ENCODE results near the gene UBTD2. TPM values are rescaled to one million over a fixed set of nuclear protein-coding genes. Genes with fewer than 3 reads are reported as not detected.

Gene UBTD2
- total RNA-seq, 2 donors from 2014 or later: 30.4 to 30.5 TPM

GRCh38 chr5:172182291-172182690 lies 101.3 kb downstream of the UBTD2 start:
- Mint-ChIP-seq H3K4me1 (peaks cover 18% of the 10 kb centered on the region), H3K36me3 (ENCODE audit: low read depth) (peaks cover 8% of the 10 kb centered on the region), H3K4me3 (no peak overlapping the region), H3K27ac (no peak overlapping the region), H3K9me3 (no peaks in the 10 kb centered on the region), H3K27me3 (ENCODE audit: insufficient read depth) (peaks cover 8% of the 10 kb centered on the region)
- TF ChIP-seq CTCF (conservative IDR thresholded peaks at IDR 0.05): no peak
- H3K9ac ChIP-seq (ENCODE audit: extremely low read depth, low read length, poor library complexity, severe bottlenecking): no peak overlapping the region
- H3K9me3 ChIP-seq (ENCODE audit: control insufficient read depth, low read length): peaks cover 5% of the 10 kb centered on the region
- 84 to 93% methylated on average over 4 to 6 of the region's 6 CpGs for WGBS, 2 experiments (ENCODE audit: insufficient coverage in 1 of 2, insufficient read length in 1 of 2)
- H3K4me3 ChIP-seq (ENCODE audit: low read length): no peak overlapping the region
- peaks cover 7% of the 10 kb centered on the region for H3K4me1 ChIP-seq (ENCODE audit: control insufficient read depth, insufficient read depth, low read length)
- H3K27me3 ChIP-seq (ENCODE audit: control insufficient read depth, insufficient read depth, low read length, poor library complexity, severe bottlenecking): no peaks in the 10 kb centered on the region
- no peak for DNase-seq
- H3K36me3 ChIP-seq (ENCODE audit: control insufficient read depth, insufficient read depth, low read length): no peaks in the 10 kb centered on the region
- no peak overlapping the region for H3K27ac ChIP-seq (ENCODE audit: low read depth, low read length)

DNA sequence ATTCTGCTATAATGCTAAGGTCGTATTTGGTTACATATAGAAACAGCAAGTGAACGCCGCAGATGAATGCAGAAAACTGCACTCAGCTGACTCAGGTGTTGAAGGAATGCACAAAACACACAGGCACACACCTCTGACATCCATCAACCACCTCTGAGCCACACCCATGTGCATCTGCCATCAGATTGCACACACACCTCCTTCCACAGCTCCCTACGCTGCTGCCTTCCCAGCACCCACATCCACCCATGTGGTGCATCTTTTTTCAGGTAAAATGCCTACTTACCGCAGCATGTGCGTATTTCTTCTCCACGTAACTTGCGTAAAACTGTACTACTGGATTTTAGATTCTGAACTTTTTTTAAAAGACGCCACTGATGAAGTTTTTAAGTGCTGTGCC lies 102.6 kb downstream of the UBTD2 start:
- TF ChIP-seq CTCF (conservative IDR thresholded peaks at IDR 0.05): no peak
- H3K36me3 Mint-ChIP-seq (ENCODE audit: low read depth): peaks cover 8% of the 10 kb centered on the region
- H3K4me1 Mint-ChIP-seq: peaks cover 9% of the 10 kb centered on the region
- no peak for DNase-seq
- H3K9me3 ChIP-seq (ENCODE audit: control insufficient read depth, low read length): peaks cover 5% of the 10 kb centered on the region
- WGBS, 2 experiments (ENCODE audit: insufficient coverage in 1 of 2, insufficient read length in 1 of 2): 95 to 96% methylated on average over 6 to 9 of the region's 9 CpGs
- H3K27me3 ChIP-seq (ENCODE audit: control insufficient read depth, insufficient read depth, low read length, poor library complexity, severe bottlenecking): no peaks in the 10 kb centered on the region
- H3K9ac ChIP-seq (ENCODE audit: extremely low read depth, low read length, poor library complexity, severe bottlenecking): no peak overlapping the region
- peaks cover 7% of the 10 kb centered on the region for H3K4me1 ChIP-seq (ENCODE audit: control insufficient read depth, insufficient read depth, low read length)
- no peak overlapping the region for H3K27ac ChIP-seq (ENCODE audit: low read depth, low read length)
- H3K9me3 Mint-ChIP-seq: no peaks in the 10 kb centered on the region
- H3K4me3 ChIP-seq (ENCODE audit: low read length): no peak overlapping the region
- no peaks in the 10 kb centered on the region for H3K27me3 Mint-ChIP-seq (ENCODE audit: insufficient read depth)
- H3K36me3 ChIP-seq (ENCODE audit: control insufficient read depth, insufficient read depth, low read length): no peaks in the 10 kb centered on the region
- no peak overlapping the region for H3K27ac Mint-ChIP-seq
- H3K4me3 Mint-ChIP-seq: no peak overlapping the region

DNA sequence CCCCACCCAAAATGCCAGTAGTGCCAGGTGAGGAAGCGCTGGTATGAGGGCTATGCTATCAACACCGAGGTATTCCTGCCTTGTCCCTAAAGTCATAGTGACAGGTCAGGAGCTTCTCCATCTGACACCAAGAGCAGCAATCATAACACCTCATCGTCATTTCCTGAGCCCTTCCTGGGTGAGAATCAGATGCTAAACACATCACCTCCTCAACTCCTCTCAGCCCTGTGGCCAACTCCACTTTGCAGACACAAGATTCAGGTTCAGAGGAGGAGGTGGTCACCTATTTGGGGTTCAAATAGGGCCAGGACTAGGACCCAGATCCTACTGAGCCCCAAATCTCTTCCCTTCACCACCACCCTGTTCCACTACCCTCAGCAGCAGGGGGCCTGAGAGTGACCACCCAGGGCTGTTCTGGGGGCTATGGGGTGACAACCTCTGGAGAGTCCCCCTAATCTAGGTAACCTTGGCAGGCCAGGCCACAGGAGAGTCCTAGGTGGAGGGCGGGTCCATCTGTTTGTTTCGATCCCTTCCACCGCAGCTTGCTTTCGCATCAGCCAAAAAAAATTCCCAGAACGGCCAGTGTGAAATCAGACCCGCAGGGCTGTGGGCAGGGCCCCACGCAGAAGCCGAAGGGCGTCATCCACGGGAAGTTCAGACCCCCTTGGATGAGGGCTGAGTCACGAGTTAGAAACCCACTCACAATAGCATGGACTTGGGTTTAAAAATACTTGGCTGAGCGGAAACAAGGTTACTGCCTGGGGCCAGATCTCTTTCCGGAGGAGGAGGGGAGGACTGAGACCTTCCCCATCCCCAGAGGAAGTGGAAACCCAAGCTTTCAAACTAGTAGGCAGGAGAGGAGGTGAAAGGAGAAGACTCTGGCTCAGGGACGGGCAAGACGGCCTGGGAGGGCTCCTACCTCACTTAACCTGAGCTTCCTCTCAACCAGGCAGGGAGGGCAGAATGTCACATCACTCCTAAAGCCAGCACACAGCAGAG lies 104.3 kb downstream of the UBTD2 start:
- H3K27me3 Mint-ChIP-seq (ENCODE audit: insufficient read depth): no peaks in the 10 kb centered on the region
- H3K27me3 ChIP-seq (ENCODE audit: control insufficient read depth, insufficient read depth, low read length, poor library complexity, severe bottlenecking): no peaks in the 10 kb centered on the region
- H3K4me1 Mint-ChIP-seq: peaks cover 15% of the 10 kb centered on the region
- TF ChIP-seq CTCF (conservative IDR thresholded peaks at IDR 0.05): no peak
- H3K4me1 ChIP-seq (ENCODE audit: control insufficient read depth, insufficient read depth, low read length): peaks cover 5% of the 10 kb centered on the region
- WGBS, 2 experiments (ENCODE audit: insufficient coverage in 1 of 2, insufficient read length in 1 of 2): 76 to 78% methylated on average over 10 to 18 of the region's 18 CpGs
- H3K36me3 ChIP-seq (ENCODE audit: control insufficient read depth, insufficient read depth, low read length): no peaks in the 10 kb centered on the region
- H3K27ac Mint-ChIP-seq: peak overlapping the region; percentile 27
- H3K4me3 Mint-ChIP-seq: no peak overlapping the region
- H3K9ac ChIP-seq (ENCODE audit: extremely low read depth, low read length, poor library complexity, severe bottlenecking): no peak overlapping the region
- no peak overlapping the region for H3K27ac ChIP-seq (ENCODE audit: low read depth, low read length)
- H3K4me3 ChIP-seq (ENCODE audit: low read length): no peak overlapping the region
- DNase-seq: no peak
- H3K36me3 Mint-ChIP-seq (ENCODE audit: low read depth): peaks cover 8% of the 10 kb centered on the region
- H3K9me3 ChIP-seq (ENCODE audit: control insufficient read depth, low read length): peaks cover 5% of the 10 kb centered on the region
- H3K9me3 Mint-ChIP-seq: no peaks in the 10 kb centered on the region

Data from endodermal cell (in vitro differentiated cells).